ENCODE data around the gene CPSF4L.
A peak's percentile ranks its signal among the peaks of the same experiment; 100 is the strongest.
"Not testable (repeated sequence)": the region's sequence is repeated elsewhere in the genome, so short reads cannot be mapped to it uniquely, and the experiment has no call there.

Gene CPSF4L

GRCh38 chr17:73271072-73271471 is 9.4 kb upstream of the CPSF4L start:
- no peak for DNase-seq (ENCODE audit: low spot score in 2 of 2)
- Mint-ChIP-seq H3K36me3 (ENCODE audit: insufficient read depth) (no peaks in the 10 kb centered on the region), H3K9me3 (no peaks in the 10 kb centered on the region), H3K27ac (ENCODE audit: low read depth) (no peak overlapping the region), H3K4me3 (no peak overlapping the region), H3K27me3 (no peaks in the 10 kb centered on the region), H3K4me1 (no peaks in the 10 kb centered on the region)
- ATAC-seq (replicated peaks; ENCODE audit: extremely low read depth, poor library complexity, severe bottlenecking) = peak; percentile 43

GRCh38 chr17:73269791-73270190 is 8.1 kb upstream of the CPSF4L start:
- no peak for ATAC-seq (replicated peaks; ENCODE audit: extremely low read depth, poor library complexity, severe bottlenecking)
- Mint-ChIP-seq H3K27ac (ENCODE audit: low read depth) (no peak overlapping the region), H3K36me3 (ENCODE audit: insufficient read depth) (no peaks in the 10 kb centered on the region), H3K4me3 (no peak overlapping the region), H3K4me1 (no peaks in the 10 kb centered on the region), H3K9me3 (no peaks in the 10 kb centered on the region), H3K27me3 (no peaks in the 10 kb centered on the region)
- DNase-seq (ENCODE audit: low spot score in 2 of 2) = no peak

- ATAC-seq (replicated peaks; ENCODE audit: extremely low read depth, poor library complexity, severe bottlenecking) (no peak), DNase-seq (ENCODE audit: low spot score in 2 of 2) (no peak)
- no peaks in the 10 kb centered on the region for H3K9me3 Mint-ChIP-seq
- H3K27me3 Mint-ChIP-seq = no peaks in the 10 kb centered on the region
- no peak overlapping the region for H3K27ac Mint-ChIP-seq (ENCODE audit: low read depth)
- no peaks in the 10 kb centered on the region for H3K36me3 Mint-ChIP-seq (ENCODE audit: insufficient read depth)
- H3K4me3 Mint-ChIP-seq = no peak overlapping the region
- H3K4me1 Mint-ChIP-seq = no peaks in the 10 kb centered on the region
Observed at GRCh38 chr17:73269329-73269615, 7.6 kb upstream of the CPSF4L start.

GRCh38 chr17:73268582-73269328 is 7.1 kb upstream of the CPSF4L start:
- no peak overlapping the region for H3K27ac Mint-ChIP-seq (ENCODE audit: low read depth)
- H3K27me3 Mint-ChIP-seq = peaks cover under 1% of the 10 kb centered on the region
- no peaks in the 10 kb centered on the region for H3K4me1 Mint-ChIP-seq
- no peak overlapping the region for H3K4me3 Mint-ChIP-seq
- ATAC-seq (replicated peaks; ENCODE audit: extremely low read depth, poor library complexity, severe bottlenecking) (no peak), DNase-seq (ENCODE audit: low spot score in 2 of 2) (no peak)
- H3K36me3 Mint-ChIP-seq (ENCODE audit: insufficient read depth) = no peaks in the 10 kb centered on the region
- H3K9me3 Mint-ChIP-seq = no peaks in the 10 kb centered on the region

GRCh38 chr17:73267648-73268537 is 6.2 kb upstream of the CPSF4L start:
- no peak for ATAC-seq (replicated peaks; ENCODE audit: extremely low read depth, poor library complexity, severe bottlenecking)
- Mint-ChIP-seq H3K27ac (ENCODE audit: low read depth) (no peak overlapping the region), H3K9me3 (no peaks in the 10 kb centered on the region)

GRCh38 chr17:73266796-73267195 is 5.1 kb upstream of the CPSF4L start:
- no peak overlapping the region for H3K27ac Mint-ChIP-seq (ENCODE audit: low read depth)
- H3K36me3 Mint-ChIP-seq (ENCODE audit: insufficient read depth) = no peaks in the 10 kb centered on the region
- peaks cover 20% of the 10 kb centered on the region for H3K27me3 Mint-ChIP-seq
- no peaks in the 10 kb centered on the region for H3K9me3 Mint-ChIP-seq
- DNase-seq (ENCODE audit: low spot score in 2 of 2) (no peak), ATAC-seq (replicated peaks; ENCODE audit: extremely low read depth, poor library complexity, severe bottlenecking) (no peak)
- H3K4me1 Mint-ChIP-seq = no peaks in the 10 kb centered on the region
- H3K4me3 Mint-ChIP-seq = no peak overlapping the region

More at GRCh38 chr17:73267648-73268537, 6.2 kb upstream of the CPSF4L start:
- no peaks in the 10 kb centered on the region for H3K36me3 Mint-ChIP-seq (ENCODE audit: insufficient read depth)
- H3K4me3 Mint-ChIP-seq = no peak overlapping the region
- H3K27me3 Mint-ChIP-seq = peaks cover 9% of the 10 kb centered on the region
- DNase-seq (ENCODE audit: low spot score in 2 of 2) = no peak
- no peaks in the 10 kb centered on the region for H3K4me1 Mint-ChIP-seq

GRCh38 chr17:73265646-73266640 is 4.3 kb upstream of the CPSF4L start:
- Mint-ChIP-seq H3K27ac (ENCODE audit: low read depth) (no peak overlapping the region), H3K4me3 (no peak overlapping the region)

GRCh38 chr17:73264448-73264847 is 2.8 kb upstream of the CPSF4L start:
- H3K36me3 Mint-ChIP-seq (ENCODE audit: insufficient read depth); H3K9me3 Mint-ChIP-seq; DNase-seq (ENCODE audit: low spot score in 2 of 2); H3K4me1 Mint-ChIP-seq; H3K4me3 Mint-ChIP-seq; ATAC-seq (replicated peaks; ENCODE audit: extremely low read depth, poor library complexity, severe bottlenecking); H3K27ac Mint-ChIP-seq (ENCODE audit: low read depth): not testable (repeated sequence)
- H3K27me3 Mint-ChIP-seq = peaks cover 21% of the 10 kb centered on the region

More at GRCh38 chr17:73265646-73266640, 4.3 kb upstream of the CPSF4L start:
- Mint-ChIP-seq H3K4me1 (no peaks in the 10 kb centered on the region), H3K36me3 (ENCODE audit: insufficient read depth) (no peaks in the 10 kb centered on the region), H3K27me3 (peaks cover 21% of the 10 kb centered on the region), H3K9me3 (no peaks in the 10 kb centered on the region)
- DNase-seq (ENCODE audit: low spot score in 2 of 2) = no peak
- ATAC-seq (replicated peaks; ENCODE audit: extremely low read depth, poor library complexity, severe bottlenecking) = no peak

- Mint-ChIP-seq H3K27ac (ENCODE audit: low read depth) (no peak overlapping the region), H3K27me3 (peaks cover 21% of the 10 kb centered on the region), H3K36me3 (ENCODE audit: insufficient read depth) (no peaks in the 10 kb centered on the region), H3K4me3 (no peak overlapping the region), H3K4me1 (no peaks in the 10 kb centered on the region), H3K9me3 (no peaks in the 10 kb centered on the region)
- DNase-seq (ENCODE audit: low spot score in 2 of 2) = no peak
- ATAC-seq (replicated peaks; ENCODE audit: extremely low read depth, poor library complexity, severe bottlenecking) = no peak
Observed at GRCh38 chr17:73262676-73263642, 1.3 kb upstream of the CPSF4L start.

GRCh38 chr17:73261952-73262675 is 434 bp upstream of the CPSF4L start:
- H3K27me3 Mint-ChIP-seq = peaks cover 21% of the 10 kb centered on the region
- no peaks in the 10 kb centered on the region for H3K36me3 Mint-ChIP-seq (ENCODE audit: insufficient read depth)
- H3K27ac Mint-ChIP-seq (ENCODE audit: low read depth) = no peak overlapping the region
- no peaks in the 10 kb centered on the region for H3K4me1 Mint-ChIP-seq
- DNase-seq (ENCODE audit: low spot score in 2 of 2) (no peak), ATAC-seq (replicated peaks; ENCODE audit: extremely low read depth, poor library complexity, severe bottlenecking) (no peak)
- no peak overlapping the region for H3K4me3 Mint-ChIP-seq
- H3K9me3 Mint-ChIP-seq = no peaks in the 10 kb centered on the region

GRCh38 chr17:73257516-73257915 is 4.2 kb downstream of the CPSF4L start:
- ATAC-seq (replicated peaks; ENCODE audit: extremely low read depth, poor library complexity, severe bottlenecking) = no peak
- Mint-ChIP-seq H3K27ac (ENCODE audit: low read depth) (no peak overlapping the region), H3K4me3 (no peak overlapping the region), H3K27me3 (peaks cover 8% of the 10 kb centered on the region), H3K9me3 (no peaks in the 10 kb centered on the region), H3K36me3 (ENCODE audit: insufficient read depth) (no peaks in the 10 kb centered on the region), H3K4me1 (peaks cover 7% of the 10 kb centered on the region)
- DNase-seq (ENCODE audit: low spot score in 2 of 2) = no peak
